Measurements from ENCODE around the gene ZNF565.
"Not testable (repeated sequence)": the region's sequence is repeated elsewhere in the genome, so short reads cannot be mapped to it uniquely, and the experiment has no call there.

DNA sequence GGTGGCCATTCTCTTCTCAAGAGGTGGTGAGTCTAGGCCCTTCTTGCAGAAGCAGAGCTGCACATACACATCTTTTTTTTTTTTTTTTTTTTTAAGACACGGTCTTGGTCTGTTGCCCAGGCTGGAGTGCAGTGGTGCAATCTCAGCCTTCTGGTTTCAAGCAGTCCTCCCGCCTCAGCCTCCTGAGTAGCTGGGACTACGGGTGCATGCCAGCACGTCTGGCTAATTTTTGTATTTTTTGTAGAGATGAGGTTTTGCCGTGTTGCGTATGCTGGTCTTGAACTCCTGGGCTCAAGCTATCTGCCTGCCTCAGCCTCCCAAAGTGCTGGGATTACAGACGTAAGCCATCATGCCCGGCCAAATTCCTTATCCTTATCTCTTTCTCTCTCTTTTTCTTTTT, 40.6 kb downstream of the ZNF565 start:
- not testable (repeated sequence) for TF ChIP-seq ARNTL (CRISPR knock-in tag; IDR thresholded peaks at IDR 0.05; ENCODE audit: borderline replicate concordance, low read depth); ZFP3 (CRISPR knock-in tag; IDR thresholded peaks at IDR 0.05); ZNF8 (CRISPR knock-in tag; IDR thresholded peaks at IDR 0.05)
- TF ChIP-seq, protein P1, sequence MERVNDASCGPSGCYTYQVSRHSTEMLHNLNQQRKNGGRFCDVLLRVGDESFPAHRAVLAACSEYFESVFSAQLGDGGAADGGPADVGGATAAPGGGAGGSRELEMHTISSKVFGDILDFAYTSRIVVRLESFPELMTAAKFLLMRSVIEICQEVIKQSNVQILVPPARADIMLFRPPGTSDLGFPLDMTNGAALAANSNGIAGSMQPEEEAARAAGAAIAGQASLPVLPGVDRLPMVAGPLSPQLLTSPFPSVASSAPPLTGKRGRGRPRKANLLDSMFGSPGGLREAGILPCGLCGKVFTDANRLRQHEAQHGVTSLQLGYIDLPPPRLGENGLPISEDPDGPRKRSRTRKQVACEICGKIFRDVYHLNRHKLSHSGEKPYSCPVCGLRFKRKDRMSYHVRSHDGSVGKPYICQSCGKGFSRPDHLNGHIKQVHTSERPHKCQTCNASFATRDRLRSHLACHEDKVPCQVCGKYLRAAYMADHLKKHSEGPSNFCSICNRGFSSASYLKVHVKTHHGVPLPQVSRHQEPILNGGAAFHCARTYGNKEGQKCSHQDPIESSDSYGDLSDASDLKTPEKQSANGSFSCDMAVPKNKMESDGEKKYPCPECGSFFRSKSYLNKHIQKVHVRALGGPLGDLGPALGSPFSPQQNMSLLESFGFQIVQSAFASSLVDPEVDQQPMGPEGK (CRISPR knock-in tag; IDR thresholded peaks at IDR 0.05; ENCODE audit: borderline replicate concordance), result not testable (repeated sequence)
